Stimulated activated naive CD8-positive, alpha-beta T cell treated with anti-CD3 and anti-CD28 coated beads, Interleukin-15, Interleukin-2, amounts not matched to agents 100 ng/mL and 50 ng/mL, for 24 hours (primary cell): Measurements from ENCODE around the gene PIBF1.
"Not testable (repeated sequence)": the region's sequence is repeated elsewhere in the genome, so short reads cannot be mapped to it uniquely, and the experiment has no call there.

Source experiments
- H3K27ac Mint-ChIP-seq: one replicate; pipeline ENCODE4 v1.8.0; 2021; ENCODE audit warnings: mild to moderate bottlenecking, mixed read lengths
- H3K27me3 Mint-ChIP-seq: one replicate; pipeline ENCODE4 v1.8.0; 2021; ENCODE audit warnings: mixed read lengths
- H3K36me3 Mint-ChIP-seq: one replicate; pipeline ENCODE4 v1.8.0; 2021; ENCODE audit warnings: low read depth, mixed read lengths
- H3K4me1 Mint-ChIP-seq: one replicate; pipeline ENCODE4 v1.8.0; 2021; ENCODE audit warnings: low read depth, mixed read lengths
- H3K4me3 Mint-ChIP-seq: one replicate; pipeline ENCODE4 v1.8.0; 2021; ENCODE audit warnings: mild to moderate bottlenecking, mixed read lengths
- H3K9me3 Mint-ChIP-seq: one replicate; pipeline ENCODE4 v1.8.0; 2021; ENCODE audit warnings: mixed read lengths

The PIBF1 gene

DNA sequence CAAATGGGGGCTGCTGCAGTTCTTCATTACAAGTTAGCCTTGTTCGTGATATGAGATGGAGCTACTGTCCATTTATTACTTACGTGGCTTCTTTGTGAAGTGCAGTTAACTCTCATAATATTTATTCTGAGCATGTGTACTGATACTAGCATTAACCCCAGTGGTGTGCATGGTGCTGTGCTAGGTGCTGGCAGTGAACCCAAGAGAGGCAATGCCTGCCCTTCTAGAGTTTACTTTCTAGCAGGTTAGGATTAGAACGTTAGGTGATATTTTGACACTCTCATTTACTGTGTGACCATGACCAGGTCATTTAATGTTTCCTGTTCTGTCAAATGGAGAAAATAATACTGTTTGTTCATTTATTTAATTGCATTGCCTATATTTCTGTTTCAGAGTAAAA lies 16.9 kb downstream of the PIBF1 start:
- no peaks in the 10 kb centered on the region for H3K27me3 Mint-ChIP-seq
- peaks cover 59% of the 10 kb centered on the region for H3K36me3 Mint-ChIP-seq
- H3K4me3 Mint-ChIP-seq: no peak overlapping the region
- H3K4me1 Mint-ChIP-seq: peaks cover 4% of the 10 kb centered on the region
- H3K9me3 Mint-ChIP-seq: peaks cover 4% of the 10 kb centered on the region
- no peak overlapping the region for H3K27ac Mint-ChIP-seq

DNA sequence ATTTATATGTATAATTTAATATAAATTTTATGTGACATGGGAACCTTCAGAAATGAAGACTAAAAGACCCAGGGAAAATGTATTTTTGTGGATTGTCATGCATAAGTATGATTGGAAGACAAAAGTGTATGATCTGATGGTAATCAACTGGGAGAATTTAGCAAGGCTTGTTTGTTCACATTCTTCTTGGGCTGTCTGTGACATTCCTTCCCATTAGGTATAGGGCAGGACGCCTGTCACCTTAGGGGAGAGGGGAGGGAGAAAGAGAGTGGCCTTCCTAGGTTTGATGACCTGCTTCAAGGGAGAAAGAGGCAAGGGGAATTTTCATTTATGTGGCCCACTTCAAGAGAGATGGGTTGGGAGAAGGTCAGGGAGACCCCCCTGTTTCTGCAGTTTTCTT lies 22.4 kb downstream of the PIBF1 start:
- Mint-ChIP-seq H3K27me3 (no peaks in the 10 kb centered on the region), H3K9me3 (no peaks in the 10 kb centered on the region), H3K36me3 (peaks cover 57% of the 10 kb centered on the region), H3K4me3 (no peak overlapping the region), H3K27ac (no peak overlapping the region), H3K4me1 (no peaks in the 10 kb centered on the region)

GRCh38 chr13:72805676-72806346 lies 23.9 kb downstream of the PIBF1 start:
- H3K27me3 Mint-ChIP-seq: no peaks in the 10 kb centered on the region
- peaks cover 51% of the 10 kb centered on the region for H3K36me3 Mint-ChIP-seq
- no peak overlapping the region for H3K4me3 Mint-ChIP-seq
- H3K4me1 Mint-ChIP-seq: no peaks in the 10 kb centered on the region
- no peaks in the 10 kb centered on the region for H3K9me3 Mint-ChIP-seq
- H3K27ac Mint-ChIP-seq: no peak overlapping the region

DNA sequence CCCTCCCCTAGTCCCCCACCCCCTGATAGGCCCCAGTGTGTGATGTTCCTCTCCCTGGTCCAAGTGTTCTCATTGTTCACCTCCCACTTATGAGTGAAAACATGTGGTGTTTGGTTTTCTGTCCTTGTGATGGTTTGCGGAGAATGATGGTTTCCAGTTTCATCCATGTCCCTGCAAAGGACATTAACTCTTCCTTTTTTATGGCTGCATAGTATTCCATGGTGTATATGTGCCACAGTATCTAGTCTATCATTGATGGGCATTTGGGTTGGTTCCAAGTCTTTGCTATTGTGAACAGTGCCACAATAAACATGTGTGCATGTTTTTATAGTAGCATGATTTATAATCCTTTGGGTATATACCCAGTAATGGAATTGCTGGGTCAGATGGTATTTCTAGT lies 24.6 kb downstream of the PIBF1 start:
- not testable (repeated sequence) for H3K4me3 Mint-ChIP-seq, H3K4me1 Mint-ChIP-seq, H3K9me3 Mint-ChIP-seq, H3K27me3 Mint-ChIP-seq, H3K27ac Mint-ChIP-seq
- H3K36me3 Mint-ChIP-seq: peaks cover 46% of the 10 kb centered on the region

- H3K27ac Mint-ChIP-seq: no peak overlapping the region
- H3K36me3 Mint-ChIP-seq: peaks cover 51% of the 10 kb centered on the region
- H3K4me1 Mint-ChIP-seq: no peaks in the 10 kb centered on the region
- no peaks in the 10 kb centered on the region for H3K27me3 Mint-ChIP-seq
- H3K9me3 Mint-ChIP-seq: no peaks in the 10 kb centered on the region
- H3K4me3 Mint-ChIP-seq: no peak overlapping the region
Observed at GRCh38 chr13:72808917-72809500, 27.1 kb downstream of the PIBF1 start.

DNA sequence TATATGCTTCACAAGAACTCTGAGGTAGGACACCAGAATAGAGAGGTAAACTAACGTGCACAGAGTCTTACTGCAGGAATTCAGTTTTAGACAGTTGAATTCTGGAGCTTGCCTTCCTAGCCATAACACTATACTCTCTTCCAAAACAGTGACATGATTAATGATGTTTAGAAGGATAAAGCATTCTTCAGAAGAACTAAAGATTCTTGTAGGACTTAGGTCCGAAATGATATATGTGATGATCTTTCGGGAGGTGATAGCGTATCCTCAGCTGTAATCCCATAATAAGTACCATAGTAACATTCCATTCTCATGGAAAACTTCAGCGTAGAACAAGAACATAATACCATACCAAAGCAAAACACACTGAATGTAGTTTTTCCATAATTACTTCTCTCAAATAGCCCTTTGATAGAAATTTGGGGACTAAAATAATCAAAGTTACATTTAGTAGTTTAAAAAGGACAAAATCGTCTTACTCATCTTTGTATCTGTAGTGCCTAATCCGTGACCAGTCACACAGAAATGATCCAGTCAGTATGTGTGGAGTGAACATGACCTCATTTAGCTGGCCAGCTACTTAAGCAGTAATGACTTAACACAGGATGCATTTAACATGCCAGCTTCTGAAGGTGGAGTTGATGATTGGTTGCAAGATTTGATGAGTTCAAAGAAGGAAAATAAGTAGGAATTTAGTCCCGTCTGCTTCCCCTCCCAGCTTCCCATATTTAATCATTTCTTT lies 38.4 kb downstream of the PIBF1 start:
- H3K27ac Mint-ChIP-seq: no peak overlapping the region
- H3K9me3 Mint-ChIP-seq: no peaks in the 10 kb centered on the region

DNA sequence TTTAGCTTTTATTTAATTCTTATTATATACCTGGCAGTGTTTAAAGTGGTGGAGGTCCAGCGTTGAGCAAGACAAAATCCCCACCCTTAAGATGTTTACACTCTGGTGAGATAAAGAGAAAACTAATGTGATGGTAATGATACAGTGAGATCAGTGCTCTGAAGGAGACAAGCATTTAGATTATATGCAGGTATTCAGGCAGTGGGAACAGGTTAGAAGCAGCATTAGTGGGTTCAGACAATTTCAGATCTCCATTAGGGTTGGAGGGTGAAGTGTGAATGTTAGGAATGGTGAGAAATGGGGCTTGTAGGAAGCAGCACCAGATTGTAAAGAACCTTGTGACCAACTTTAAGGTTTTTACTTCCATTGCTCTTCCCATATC lies 39.0 kb downstream of the PIBF1 start:
- Mint-ChIP-seq H3K4me1 (peaks cover 3% of the 10 kb centered on the region), H3K27ac (no peak overlapping the region), H3K9me3 (no peaks in the 10 kb centered on the region), H3K36me3 (peaks cover 59% of the 10 kb centered on the region), H3K27me3 (no peaks in the 10 kb centered on the region), H3K4me3 (no peak overlapping the region)

More for the DNA sequence above, 38.4 kb downstream of the PIBF1 start:
- Mint-ChIP-seq H3K4me3 (no peak overlapping the region), H3K36me3 (peaks cover 59% of the 10 kb centered on the region), H3K4me1 (peaks cover 3% of the 10 kb centered on the region), H3K27me3 (no peaks in the 10 kb centered on the region)

DNA sequence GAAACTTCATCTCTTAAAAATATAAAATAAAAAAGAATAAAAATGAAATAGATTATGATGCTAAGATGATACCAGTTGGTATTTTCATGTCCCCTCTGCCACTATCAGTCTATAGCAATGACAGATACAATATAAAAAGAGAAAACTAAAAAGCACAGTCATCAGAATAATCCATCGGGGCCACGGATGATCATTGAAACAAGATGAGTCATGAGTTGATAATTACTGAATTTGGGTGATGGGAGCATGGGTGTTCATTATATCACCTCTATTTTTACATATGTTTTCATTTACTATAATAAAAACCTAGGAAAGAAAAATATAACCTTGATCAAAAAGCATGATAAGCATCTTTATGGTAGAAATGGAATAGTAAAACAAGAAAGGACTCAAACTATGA lies 41.1 kb downstream of the PIBF1 start:
- H3K36me3 Mint-ChIP-seq: peaks cover 67% of the 10 kb centered on the region
- no peak overlapping the region for H3K27ac Mint-ChIP-seq
- no peak overlapping the region for H3K4me3 Mint-ChIP-seq
- no peaks in the 10 kb centered on the region for H3K9me3 Mint-ChIP-seq
- H3K4me1 Mint-ChIP-seq: peaks cover 7% of the 10 kb centered on the region
- no peaks in the 10 kb centered on the region for H3K27me3 Mint-ChIP-seq

GRCh38 chr13:72823724-72824123 lies 41.8 kb downstream of the PIBF1 start:
- Mint-ChIP-seq H3K36me3 (peaks cover 67% of the 10 kb centered on the region), H3K27me3 (no peaks in the 10 kb centered on the region)

GRCh38 chr13:72834601-72835000 lies 52.7 kb downstream of the PIBF1 start:
- Mint-ChIP-seq H3K4me3 (no peak overlapping the region), H3K4me1 (peaks cover 20% of the 10 kb centered on the region), H3K27me3 (no peaks in the 10 kb centered on the region), H3K36me3 (peaks cover 57% of the 10 kb centered on the region), H3K9me3 (no peaks in the 10 kb centered on the region), H3K27ac (no peak overlapping the region)

More at GRCh38 chr13:72823724-72824123, 41.8 kb downstream of the PIBF1 start:
- no peaks in the 10 kb centered on the region for H3K9me3 Mint-ChIP-seq
- H3K4me1 Mint-ChIP-seq: peaks cover 10% of the 10 kb centered on the region
- no peak overlapping the region for H3K4me3 Mint-ChIP-seq
- no peak overlapping the region for H3K27ac Mint-ChIP-seq

- Mint-ChIP-seq H3K9me3 (no peaks in the 10 kb centered on the region), H3K27me3 (no peaks in the 10 kb centered on the region), H3K4me1 (no peaks in the 10 kb centered on the region), H3K27ac (no peak overlapping the region), H3K36me3 (peaks cover 42% of the 10 kb centered on the region), H3K4me3 (no peak overlapping the region)
Observed at GRCh38 chr13:72839831-72840426, 58.0 kb downstream of the PIBF1 start.

DNA sequence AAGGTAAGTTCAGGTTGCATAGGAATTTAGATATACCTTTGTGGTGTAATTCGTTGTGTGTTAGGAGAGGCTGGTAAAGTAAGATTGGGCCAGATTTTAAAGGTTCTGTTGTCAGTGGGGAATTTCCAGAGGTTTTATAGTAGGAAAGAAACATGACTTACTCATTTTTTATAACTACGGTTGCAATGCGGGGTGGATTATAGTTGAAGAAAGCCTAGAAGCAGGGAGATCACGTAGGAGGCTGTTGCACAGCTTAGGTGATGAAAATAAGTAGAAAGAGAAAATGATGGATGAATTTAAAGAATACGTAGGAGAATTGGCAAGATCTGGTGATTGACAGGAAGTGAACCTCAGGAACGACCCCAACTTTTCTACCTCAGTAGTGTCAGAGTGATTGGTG lies 61.1 kb downstream of the PIBF1 start:
- Mint-ChIP-seq H3K27me3 (no peaks in the 10 kb centered on the region), H3K9me3 (no peaks in the 10 kb centered on the region), H3K27ac (no peak overlapping the region), H3K36me3 (peaks cover 60% of the 10 kb centered on the region), H3K4me1 (no peaks in the 10 kb centered on the region), H3K4me3 (no peak overlapping the region)

DNA sequence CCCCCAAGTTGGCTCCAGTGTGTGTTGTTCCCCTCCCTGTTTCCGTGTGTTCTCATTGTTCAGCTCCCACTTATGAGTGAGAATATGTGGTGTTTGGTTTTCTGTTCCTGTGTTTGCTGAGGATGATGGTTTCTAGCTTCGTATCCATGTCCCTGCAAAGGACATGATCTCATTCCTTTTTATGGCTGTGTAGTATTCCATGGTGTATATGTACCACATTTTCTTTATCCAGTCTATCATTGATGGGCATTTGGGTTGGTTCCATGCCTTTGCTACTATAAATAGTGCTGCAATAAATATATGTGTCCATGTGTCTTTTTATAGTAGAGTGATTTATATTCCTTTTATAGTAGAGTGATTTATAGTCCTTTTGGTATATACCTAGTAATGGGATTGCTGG lies 63.2 kb downstream of the PIBF1 start:
- peaks cover 53% of the 10 kb centered on the region for H3K36me3 Mint-ChIP-seq
- not testable (repeated sequence) for H3K27me3 Mint-ChIP-seq, H3K4me1 Mint-ChIP-seq, H3K27ac Mint-ChIP-seq, H3K9me3 Mint-ChIP-seq, H3K4me3 Mint-ChIP-seq

GRCh38 chr13:72849571-72849970 lies 67.6 kb downstream of the PIBF1 start:
- Mint-ChIP-seq H3K36me3 (peaks cover 62% of the 10 kb centered on the region), H3K4me3 (no peak overlapping the region), H3K27me3 (no peaks in the 10 kb centered on the region), H3K4me1 (no peaks in the 10 kb centered on the region), H3K9me3 (no peaks in the 10 kb centered on the region), H3K27ac (no peak overlapping the region)

- no peak overlapping the region for H3K27ac Mint-ChIP-seq
- H3K4me3 Mint-ChIP-seq: no peak overlapping the region
- no peaks in the 10 kb centered on the region for H3K4me1 Mint-ChIP-seq
- no peaks in the 10 kb centered on the region for H3K27me3 Mint-ChIP-seq
- no peaks in the 10 kb centered on the region for H3K9me3 Mint-ChIP-seq
- peaks cover 52% of the 10 kb centered on the region for H3K36me3 Mint-ChIP-seq
Observed at GRCh38 chr13:72850959-72851677, 69.2 kb downstream of the PIBF1 start.
